Measurements from ENCODE around the gene B9D1.
A peak's percentile ranks its signal among the peaks of the same experiment; 100 is the strongest.

The B9D1 gene

DNA sequence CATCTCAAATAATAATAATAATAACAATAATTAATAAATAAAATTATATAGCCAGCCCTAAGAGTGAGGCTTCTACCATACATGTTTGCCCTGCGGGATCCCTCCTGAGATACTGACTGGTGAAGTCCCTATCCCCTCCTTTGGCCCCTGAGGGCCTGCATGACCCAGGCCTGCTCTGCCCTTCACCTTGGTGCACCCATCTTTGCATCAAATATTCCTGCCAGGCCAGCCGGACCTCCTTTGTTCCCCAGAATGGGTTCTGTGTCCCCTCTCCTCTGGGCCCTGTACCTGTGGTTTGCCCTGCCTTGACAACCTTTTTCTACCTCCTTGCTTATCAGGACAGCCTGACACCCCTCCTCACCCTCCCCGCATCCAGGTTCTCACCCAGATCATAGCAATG lies 46.5 kb upstream of the B9D1 start:
- TF ChIP-seq, protein P1, sequence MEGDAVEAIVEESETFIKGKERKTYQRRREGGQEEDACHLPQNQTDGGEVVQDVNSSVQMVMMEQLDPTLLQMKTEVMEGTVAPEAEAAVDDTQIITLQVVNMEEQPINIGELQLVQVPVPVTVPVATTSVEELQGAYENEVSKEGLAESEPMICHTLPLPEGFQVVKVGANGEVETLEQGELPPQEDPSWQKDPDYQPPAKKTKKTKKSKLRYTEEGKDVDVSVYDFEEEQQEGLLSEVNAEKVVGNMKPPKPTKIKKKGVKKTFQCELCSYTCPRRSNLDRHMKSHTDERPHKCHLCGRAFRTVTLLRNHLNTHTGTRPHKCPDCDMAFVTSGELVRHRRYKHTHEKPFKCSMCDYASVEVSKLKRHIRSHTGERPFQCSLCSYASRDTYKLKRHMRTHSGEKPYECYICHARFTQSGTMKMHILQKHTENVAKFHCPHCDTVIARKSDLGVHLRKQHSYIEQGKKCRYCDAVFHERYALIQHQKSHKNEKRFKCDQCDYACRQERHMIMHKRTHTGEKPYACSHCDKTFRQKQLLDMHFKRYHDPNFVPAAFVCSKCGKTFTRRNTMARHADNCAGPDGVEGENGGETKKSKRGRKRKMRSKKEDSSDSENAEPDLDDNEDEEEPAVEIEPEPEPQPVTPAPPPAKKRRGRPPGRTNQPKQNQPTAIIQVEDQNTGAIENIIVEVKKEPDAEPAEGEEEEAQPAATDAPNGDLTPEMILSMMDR (IDR thresholded peaks at IDR 0.05; ENCODE audit: unreplicated experiment in 3 of 3) = no peak
- Mint-ChIP-seq H3K27me3 (ENCODE audit: low read depth) (peaks cover 9% of the 10 kb centered on the region), H3K4me3 (no peak overlapping the region)

DNA sequence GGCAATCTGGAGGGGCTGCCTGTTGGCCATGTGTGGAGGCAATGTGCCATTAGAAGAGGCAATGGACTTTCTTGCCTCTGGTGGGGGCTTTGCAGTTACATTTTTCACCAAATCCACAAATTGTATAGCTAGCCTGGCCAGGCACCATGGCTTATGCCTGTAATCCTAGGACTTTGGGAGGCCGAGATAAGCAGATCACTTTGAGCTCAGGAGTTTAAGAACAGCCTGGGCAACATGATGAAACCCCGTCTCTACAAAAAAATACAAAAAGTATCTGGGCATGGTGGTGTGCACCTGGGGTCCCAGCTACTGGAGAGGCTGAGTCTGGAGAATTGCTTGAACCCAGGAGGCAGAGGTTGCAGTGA lies 45.8 kb upstream of the B9D1 start:
- H3K27ac Mint-ChIP-seq = no peak overlapping the region
- no peaks in the 10 kb centered on the region for H3K9me3 Mint-ChIP-seq
- TF ChIP-seq, protein P1 (IDR thresholded peaks at IDR 0.05; ENCODE audit: unreplicated experiment in 3 of 3) = no peak
- no peak overlapping the region for H3K4me3 Mint-ChIP-seq
- peaks cover 9% of the 10 kb centered on the region for H3K27me3 Mint-ChIP-seq (ENCODE audit: low read depth)
- H3K4me1 Mint-ChIP-seq = peaks cover 20% of the 10 kb centered on the region
- no peaks in the 10 kb centered on the region for H3K36me3 Mint-ChIP-seq (ENCODE audit: low read depth)

More for the DNA sequence above, 46.5 kb upstream of the B9D1 start:
- H3K36me3 Mint-ChIP-seq (ENCODE audit: low read depth) = no peaks in the 10 kb centered on the region
- no peaks in the 10 kb centered on the region for H3K9me3 Mint-ChIP-seq
- H3K27ac Mint-ChIP-seq = no peak overlapping the region
- H3K4me1 Mint-ChIP-seq = peaks cover 20% of the 10 kb centered on the region

DNA sequence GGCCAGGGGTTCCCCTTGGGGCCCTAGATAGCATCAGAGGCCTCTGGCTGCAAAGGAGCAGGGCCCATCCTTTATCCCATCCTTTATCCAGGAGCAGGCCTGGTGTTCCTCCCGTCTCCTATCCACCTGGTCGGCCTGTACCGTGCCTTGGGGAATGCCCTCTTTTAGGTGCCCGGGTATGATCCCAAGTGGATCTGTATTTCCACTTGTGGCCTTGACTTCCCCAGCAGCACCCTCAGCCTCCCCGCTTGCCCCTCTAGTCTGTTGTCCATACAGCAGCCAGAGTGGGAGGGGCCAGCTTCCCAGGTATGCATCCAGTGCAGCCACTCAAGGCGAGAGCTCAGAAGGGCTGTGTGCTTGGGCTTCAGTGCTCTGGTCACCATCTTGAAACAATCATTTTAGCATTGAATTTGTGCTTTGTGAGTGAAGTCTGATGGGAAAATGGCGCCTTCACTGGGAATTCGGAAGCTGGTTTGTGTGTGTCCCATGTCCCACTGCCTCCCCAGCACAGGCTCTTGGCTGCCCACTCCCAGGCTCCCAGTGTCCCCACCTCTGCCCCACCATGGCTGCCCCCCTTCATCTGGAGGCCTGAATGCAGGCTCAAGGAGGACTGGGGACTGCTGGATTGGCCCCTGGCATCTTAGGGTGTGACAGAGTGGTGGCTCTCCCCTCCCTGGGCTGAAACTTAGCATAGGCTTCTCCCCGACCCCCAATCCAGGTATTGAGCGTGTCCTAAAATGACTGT lies 45.2 kb upstream of the B9D1 start:
- Mint-ChIP-seq H3K4me1 (peaks cover 20% of the 10 kb centered on the region), H3K36me3 (ENCODE audit: low read depth) (no peaks in the 10 kb centered on the region), H3K9me3 (no peaks in the 10 kb centered on the region), H3K27me3 (ENCODE audit: low read depth) (peaks cover 9% of the 10 kb centered on the region), H3K27ac (no peak overlapping the region), H3K4me3 (no peak overlapping the region)
- TF ChIP-seq, protein P1 (IDR thresholded peaks at IDR 0.05; ENCODE audit: unreplicated experiment in 3 of 3) = no peak

- H3K4me3 Mint-ChIP-seq = no peak overlapping the region
- no peaks in the 10 kb centered on the region for H3K27me3 Mint-ChIP-seq (ENCODE audit: low read depth)
- peaks cover 18% of the 10 kb centered on the region for H3K4me1 Mint-ChIP-seq
- no peaks in the 10 kb centered on the region for H3K36me3 Mint-ChIP-seq (ENCODE audit: low read depth)
- H3K27ac Mint-ChIP-seq = peak overlapping the region in 2 of 3 experiments; percentile 3 to 10
- TF ChIP-seq, protein P1 (IDR thresholded peaks at IDR 0.05; ENCODE audit: unreplicated experiment in 3 of 3) = no peak
- H3K9me3 Mint-ChIP-seq = no peaks in the 10 kb centered on the region
Observed at GRCh38 chr17:19405114-19405513, 42.6 kb upstream of the B9D1 start.

DNA sequence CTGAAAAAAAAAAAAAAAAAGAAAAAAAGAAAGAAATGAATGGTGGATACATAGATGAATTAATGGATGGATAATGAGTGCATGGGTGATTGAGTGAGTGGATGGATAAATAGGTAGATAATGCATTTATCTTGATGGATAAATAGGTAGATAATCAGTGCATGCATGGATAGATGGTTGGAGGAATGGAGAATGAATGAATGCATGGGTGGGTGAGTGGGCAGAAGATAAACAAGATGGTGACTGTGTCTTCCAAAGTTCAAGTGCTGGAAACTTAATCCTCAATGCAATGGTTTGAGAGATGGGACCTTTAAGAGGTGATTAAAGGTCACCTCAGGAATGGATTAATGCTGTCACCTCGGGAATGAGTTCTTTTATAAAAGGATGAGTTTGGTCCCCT lies 41.7 kb upstream of the B9D1 start:
- Mint-ChIP-seq H3K4me1 (peaks cover 16% of the 10 kb centered on the region), H3K4me3 (no peak overlapping the region), H3K36me3 (ENCODE audit: low read depth) (no peaks in the 10 kb centered on the region), H3K27ac (peak overlapping the region in 1 of 3 experiments; percentile 51), H3K27me3 (ENCODE audit: low read depth) (no peaks in the 10 kb centered on the region), H3K9me3 (no peaks in the 10 kb centered on the region)
- TF ChIP-seq, protein P1 (IDR thresholded peaks at IDR 0.05; ENCODE audit: unreplicated experiment in 3 of 3) = no peak

GRCh38 chr17:19403021-19403420 lies 40.5 kb upstream of the B9D1 start:
- TF ChIP-seq, protein P1 (IDR thresholded peaks at IDR 0.05; ENCODE audit: unreplicated experiment in 3 of 3) = no peak
- H3K36me3 Mint-ChIP-seq (ENCODE audit: low read depth) = no peaks in the 10 kb centered on the region
- no peaks in the 10 kb centered on the region for H3K27me3 Mint-ChIP-seq (ENCODE audit: low read depth)
- no peak overlapping the region for H3K4me3 Mint-ChIP-seq
- no peaks in the 10 kb centered on the region for H3K9me3 Mint-ChIP-seq
- peaks cover 26% of the 10 kb centered on the region for H3K4me1 Mint-ChIP-seq
- H3K27ac Mint-ChIP-seq = peak overlapping the region in 2 of 3 experiments; percentile 89 to 92

Data from nephron (organoid).